Measurements from ENCODE around the gene SGMS1.

GRCh38 chr10:50295367-50295766 is 328.4 kb downstream of the SGMS1 start:
- TF ChIP-seq CTCF (IDR thresholded peaks at IDR 0.05) (no peak), POLR2A (IDR thresholded peaks at IDR 0.05) (no peak), POLR2AphosphoS5 (IDR thresholded peaks at IDR 0.05; ENCODE audit: insufficient read depth in 1 of 2, low read depth in 1 of 2) (no peak)

Data from vagina (tissue), 2 donors.